ENCODE data around the gene KCNK5.

- no peak for TF ChIP-seq POLR2A (IDR thresholded peaks at IDR 0.05; ENCODE audit: extremely low read depth, insufficient read length)
- no peak for TF ChIP-seq MYC (IDR thresholded peaks at IDR 0.05; ENCODE audit: low read depth, low read length)
Observed at GRCh38 chr6:39208223-39208739, 21.0 kb downstream of the KCNK5 start.

Data from NB4 (cell line).